Measurements from ENCODE around the gene GZMH.

GRCh38 chr14:24607081-24607480, 2.4 kb downstream of the GZMH start:
- no peak for TF ChIP-seq CTCF (IDR thresholded peaks at IDR 0.05; ENCODE audit: insufficient read depth, low read depth, low read length)
- TF ChIP-seq EZH2 (IDR thresholded peaks at IDR 0.05; ENCODE audit: insufficient read depth, low read length): no peak

Data from astrocyte (in vitro differentiated cells and primary cell).